Epithelial cell of esophagus (primary cell): ENCODE data around the gene CFAP161.

ENCODE experiments used
- DNase-seq: peaks from one replicate; pipeline ENCODE4 v3.0.0; 2010; ENCODE audit warnings: low read depth
- H3K4me3 ChIP-seq: 2 replicates; pipeline ENCODE4 v1.5.1; 2011; ENCODE audit warnings: mild to moderate bottlenecking, low read length, control low read depth
- CTCF ChIP-seq: IDR thresholded peaks from 2 replicates; pipeline ENCODE4 v1.5.1; 2011; ENCODE audit warnings: low read depth, mild to moderate bottlenecking, low read length, control low read depth, inconsistent platforms; ENCODE audit not compliant: insufficient read depth; ENCODE audit errors: missing control alignments

The CFAP161 gene

GRCh38 chr15:81091889-81092558 is 42.0 kb upstream of the CFAP161 start:
- no peak for TF ChIP-seq CTCF
- H3K4me3 ChIP-seq, result no peak overlapping the region
- DNase-seq, result peak; percentile 79

- H3K4me3 ChIP-seq, result no peak overlapping the region
- no peak for DNase-seq
- no peak for TF ChIP-seq CTCF
Measured at GRCh38 chr15:81092559-81092902, 41.5 kb upstream of the CFAP161 start.

- no peak for TF ChIP-seq CTCF
- H3K4me3 ChIP-seq, result no peak overlapping the region
Measured at GRCh38 chr15:81093961-81094360, 40.1 kb upstream of the CFAP161 start.

GRCh38 chr15:81095690-81096365 is 38.2 kb upstream of the CFAP161 start:
- no peak for TF ChIP-seq CTCF
- H3K4me3 ChIP-seq, result no peak overlapping the region
- no peak for DNase-seq

More at GRCh38 chr15:81093961-81094360, 40.1 kb upstream of the CFAP161 start:
- no peak for DNase-seq

- no peak for DNase-seq
- no peak overlapping the region for H3K4me3 ChIP-seq
- no peak for TF ChIP-seq CTCF
Measured at GRCh38 chr15:81096398-81096797, 37.7 kb upstream of the CFAP161 start.

GRCh38 chr15:81097116-81097889 is 36.8 kb upstream of the CFAP161 start:
- H3K4me3 ChIP-seq, result no peak overlapping the region
- TF ChIP-seq CTCF, result no peak
- no peak for DNase-seq
